ENCODE results near the gene CES3.
"Not testable (repeated sequence)": the region's sequence is repeated elsewhere in the genome, so short reads cannot be mapped to it uniquely, and the experiment has no call there.

Gene CES3

GRCh38 chr16:66960270-66960669 lies 796 bp upstream of the CES3 start:
- H3K4me3 ChIP-seq (ENCODE audit: low read length) = no peak overlapping the region
- no peaks in the 10 kb centered on the region for H3K36me3 ChIP-seq (ENCODE audit: control insufficient read depth, low read depth, low read length)
- no peaks in the 10 kb centered on the region for H3K4me1 ChIP-seq (ENCODE audit: control insufficient read depth, low read depth, low read length)
- no peak overlapping the region for H3K27ac ChIP-seq (ENCODE audit: low read length)
- no peaks in the 10 kb centered on the region for H3K9me3 ChIP-seq (ENCODE audit: control insufficient read depth, low read depth, low read length)
- no peaks in the 10 kb centered on the region for H3K27me3 ChIP-seq (ENCODE audit: control insufficient read depth, insufficient read depth, low read length)
- H3K9ac ChIP-seq (ENCODE audit: low read length) = no peak overlapping the region

- Histone ChIP-seq H3K4me1 (ENCODE audit: control insufficient read depth, low read depth, low read length) (no peaks in the 10 kb centered on the region), H3K4me3 (ENCODE audit: low read length) (no peak overlapping the region), H3K27me3 (ENCODE audit: control insufficient read depth, insufficient read depth, low read length) (no peaks in the 10 kb centered on the region), H3K9me3 (ENCODE audit: control insufficient read depth, low read depth, low read length) (no peaks in the 10 kb centered on the region), H3K9ac (ENCODE audit: low read length) (no peak overlapping the region), H3K36me3 (ENCODE audit: control insufficient read depth, low read depth, low read length) (no peaks in the 10 kb centered on the region), H3K27ac (ENCODE audit: low read length) (no peak overlapping the region)
Measured at GRCh38 chr16:66961914-66962313, 848 bp downstream of the CES3 start.

GRCh38 chr16:66964049-66964448 lies 3.0 kb downstream of the CES3 start:
- no peaks in the 10 kb centered on the region for H3K27me3 ChIP-seq (ENCODE audit: control insufficient read depth, insufficient read depth, low read length)
- no peak overlapping the region for H3K27ac ChIP-seq (ENCODE audit: low read length)
- no peak overlapping the region for H3K4me3 ChIP-seq (ENCODE audit: low read length)
- H3K9ac ChIP-seq (ENCODE audit: low read length) = no peak overlapping the region
- no peaks in the 10 kb centered on the region for H3K9me3 ChIP-seq (ENCODE audit: control insufficient read depth, low read depth, low read length)
- H3K36me3 ChIP-seq (ENCODE audit: control insufficient read depth, low read depth, low read length) = no peaks in the 10 kb centered on the region
- H3K4me1 ChIP-seq (ENCODE audit: control insufficient read depth, low read depth, low read length) = no peaks in the 10 kb centered on the region

GRCh38 chr16:66968847-66969246 lies 7.8 kb downstream of the CES3 start:
- Histone ChIP-seq H3K36me3 (ENCODE audit: control insufficient read depth, low read depth, low read length) (no peaks in the 10 kb centered on the region), H3K4me3 (ENCODE audit: low read length) (no peak overlapping the region), H3K27ac (ENCODE audit: low read length) (no peak overlapping the region), H3K9ac (ENCODE audit: low read length) (no peak overlapping the region), H3K27me3 (ENCODE audit: control insufficient read depth, insufficient read depth, low read length) (no peaks in the 10 kb centered on the region), H3K4me1 (ENCODE audit: control insufficient read depth, low read depth, low read length) (no peaks in the 10 kb centered on the region), H3K9me3 (ENCODE audit: control insufficient read depth, low read depth, low read length) (no peaks in the 10 kb centered on the region)

GRCh38 chr16:66970775-66971720 lies 10.0 kb downstream of the CES3 start:
- H3K4me1 ChIP-seq (ENCODE audit: control insufficient read depth, low read depth, low read length) = no peaks in the 10 kb centered on the region

GRCh38 chr16:66972983-66973382 lies 11.9 kb downstream of the CES3 start:
- Histone ChIP-seq H3K4me1 (ENCODE audit: control insufficient read depth, low read depth, low read length) (no peaks in the 10 kb centered on the region), H3K9me3 (ENCODE audit: control insufficient read depth, low read depth, low read length) (no peaks in the 10 kb centered on the region), H3K9ac (ENCODE audit: low read length) (no peak overlapping the region), H3K27me3 (ENCODE audit: control insufficient read depth, insufficient read depth, low read length) (no peaks in the 10 kb centered on the region), H3K4me3 (ENCODE audit: low read length) (no peak overlapping the region), H3K27ac (ENCODE audit: low read length) (no peak overlapping the region), H3K36me3 (ENCODE audit: control insufficient read depth, low read depth, low read length) (no peaks in the 10 kb centered on the region)

More at GRCh38 chr16:66970775-66971720, 10.0 kb downstream of the CES3 start:
- H3K27ac ChIP-seq (ENCODE audit: low read length) = no peak overlapping the region
- H3K27me3 ChIP-seq (ENCODE audit: control insufficient read depth, insufficient read depth, low read length) = no peaks in the 10 kb centered on the region
- no peak overlapping the region for H3K4me3 ChIP-seq (ENCODE audit: low read length)
- H3K36me3 ChIP-seq (ENCODE audit: control insufficient read depth, low read depth, low read length) = no peaks in the 10 kb centered on the region
- no peak overlapping the region for H3K9ac ChIP-seq (ENCODE audit: low read length)
- no peaks in the 10 kb centered on the region for H3K9me3 ChIP-seq (ENCODE audit: control insufficient read depth, low read depth, low read length)

- Histone ChIP-seq H3K9me3 (ENCODE audit: control insufficient read depth, low read depth, low read length) (no peaks in the 10 kb centered on the region), H3K4me3 (ENCODE audit: low read length) (no peak overlapping the region), H3K36me3 (ENCODE audit: control insufficient read depth, low read depth, low read length) (no peaks in the 10 kb centered on the region), H3K9ac (ENCODE audit: low read length) (no peak overlapping the region), H3K27me3 (ENCODE audit: control insufficient read depth, insufficient read depth, low read length) (no peaks in the 10 kb centered on the region), H3K27ac (ENCODE audit: low read length) (no peak overlapping the region), H3K4me1 (ENCODE audit: control insufficient read depth, low read depth, low read length) (no peaks in the 10 kb centered on the region)
Measured at GRCh38 chr16:66973716-66974115, 12.7 kb downstream of the CES3 start.

GRCh38 chr16:66974156-66974931 lies 13.3 kb downstream of the CES3 start:
- H3K9ac ChIP-seq (ENCODE audit: low read length); H3K4me1 ChIP-seq (ENCODE audit: control insufficient read depth, low read depth, low read length); H3K4me3 ChIP-seq (ENCODE audit: low read length); H3K36me3 ChIP-seq (ENCODE audit: control insufficient read depth, low read depth, low read length); H3K27me3 ChIP-seq (ENCODE audit: control insufficient read depth, insufficient read depth, low read length); H3K9me3 ChIP-seq (ENCODE audit: control insufficient read depth, low read depth, low read length); H3K27ac ChIP-seq (ENCODE audit: low read length): not testable (repeated sequence)

- H3K27ac ChIP-seq (ENCODE audit: low read length); H3K9ac ChIP-seq (ENCODE audit: low read length); H3K4me3 ChIP-seq (ENCODE audit: low read length); H3K4me1 ChIP-seq (ENCODE audit: control insufficient read depth, low read depth, low read length); H3K27me3 ChIP-seq (ENCODE audit: control insufficient read depth, insufficient read depth, low read length); H3K9me3 ChIP-seq (ENCODE audit: control insufficient read depth, low read depth, low read length); H3K36me3 ChIP-seq (ENCODE audit: control insufficient read depth, low read depth, low read length): not testable (repeated sequence)
Measured at GRCh38 chr16:66974932-66975246, 13.8 kb downstream of the CES3 start.

GRCh38 chr16:66975302-66975893 lies 14.3 kb downstream of the CES3 start:
- Histone ChIP-seq H3K9ac (ENCODE audit: low read length) (no peak overlapping the region), H3K36me3 (ENCODE audit: control insufficient read depth, low read depth, low read length) (no peaks in the 10 kb centered on the region), H3K27me3 (ENCODE audit: control insufficient read depth, insufficient read depth, low read length) (no peaks in the 10 kb centered on the region), H3K9me3 (ENCODE audit: control insufficient read depth, low read depth, low read length) (no peaks in the 10 kb centered on the region), H3K4me3 (ENCODE audit: low read length) (no peak overlapping the region), H3K4me1 (ENCODE audit: control insufficient read depth, low read depth, low read length) (no peaks in the 10 kb centered on the region), H3K27ac (ENCODE audit: low read length) (no peak overlapping the region)

- Histone ChIP-seq H3K9me3 (ENCODE audit: control insufficient read depth, low read depth, low read length) (no peaks in the 10 kb centered on the region), H3K27me3 (ENCODE audit: control insufficient read depth, insufficient read depth, low read length) (no peaks in the 10 kb centered on the region), H3K4me1 (ENCODE audit: control insufficient read depth, low read depth, low read length) (no peaks in the 10 kb centered on the region), H3K36me3 (ENCODE audit: control insufficient read depth, low read depth, low read length) (no peaks in the 10 kb centered on the region), H3K9ac (ENCODE audit: low read length) (no peak overlapping the region), H3K4me3 (ENCODE audit: low read length) (no peak overlapping the region), H3K27ac (ENCODE audit: low read length) (no peak overlapping the region)
Measured at GRCh38 chr16:66976746-66977145, 15.7 kb downstream of the CES3 start.
